GM19455 (cell line): ENCODE measurements around the gene MRPS35.

Experiments
- ATAC-seq: cut with Tn5 transposase; IDR thresholded peaks from one replicate; pipeline ENCODE4 v1.9.1; 2021; ENCODE audit not compliant: unreplicated experiment

MRPS35 gene

GRCh38 chr12:27802936-27803335, 92.3 kb downstream of the MRPS35 start:
- ATAC-seq: no peak

- ATAC-seq: no peak
Observed at GRCh38 chr12:27805238-27805637, 94.6 kb downstream of the MRPS35 start.
